Measurements from ENCODE around the gene IFT88.

- no peak for TF ChIP-seq CTCF (IDR thresholded peaks at IDR 0.05)
- no peak for TF ChIP-seq POLR2A (IDR thresholded peaks at IDR 0.05)
- TF ChIP-seq POLR2AphosphoS5 (IDR thresholded peaks at IDR 0.05): no peak
These were observed 171.7 kb downstream of the IFT88 start for GRCh38 chr13:20738616-20739015.
